Epithelial cell of esophagus (primary cell): ENCODE data around the gene NFATC1.

Experiments
- DNase-seq: peaks from one replicate; pipeline ENCODE4 v3.0.0; 2010; ENCODE audit warnings: low read depth
- H3K4me3 ChIP-seq: 2 replicates; pipeline ENCODE4 v1.5.1; 2011; ENCODE audit warnings: mild to moderate bottlenecking, low read length, control low read depth
- TF ChIP-seq, protein P1 (sequence below): IDR thresholded peaks from 2 replicates; pipeline ENCODE4 v1.5.1; 2011; ENCODE audit warnings: low read depth, mild to moderate bottlenecking, low read length, control low read depth, inconsistent platforms; ENCODE audit not compliant: insufficient read depth; ENCODE audit errors: missing control alignments

NFATC1 gene

DNA sequence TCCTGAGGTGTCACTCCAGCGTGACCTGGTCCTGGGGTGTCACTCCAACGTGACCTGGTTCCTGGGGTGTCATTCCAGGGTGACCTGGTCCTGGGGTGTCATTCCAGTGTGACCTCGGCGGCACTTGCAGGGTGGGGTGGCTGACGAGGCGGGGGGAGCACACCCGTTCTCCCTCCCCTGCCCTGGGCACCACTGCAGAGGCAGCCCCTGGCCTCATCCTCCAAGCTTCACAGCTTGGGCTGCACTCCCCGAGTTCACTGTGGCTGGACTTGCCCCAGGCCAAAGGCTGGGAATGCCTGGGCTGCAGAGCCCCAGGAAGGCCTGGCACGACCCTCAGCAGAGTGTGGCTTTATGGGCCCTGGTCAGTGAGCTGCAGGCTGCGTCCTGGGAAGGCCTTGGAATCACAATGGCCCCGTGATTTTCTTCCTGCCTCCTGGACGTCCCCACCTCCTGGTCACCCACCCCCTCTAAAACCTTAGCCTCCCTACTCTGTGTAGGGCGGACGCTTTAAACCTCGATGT, 88.3 kb downstream of the NFATC1 start:
- TF ChIP-seq, protein P1, sequence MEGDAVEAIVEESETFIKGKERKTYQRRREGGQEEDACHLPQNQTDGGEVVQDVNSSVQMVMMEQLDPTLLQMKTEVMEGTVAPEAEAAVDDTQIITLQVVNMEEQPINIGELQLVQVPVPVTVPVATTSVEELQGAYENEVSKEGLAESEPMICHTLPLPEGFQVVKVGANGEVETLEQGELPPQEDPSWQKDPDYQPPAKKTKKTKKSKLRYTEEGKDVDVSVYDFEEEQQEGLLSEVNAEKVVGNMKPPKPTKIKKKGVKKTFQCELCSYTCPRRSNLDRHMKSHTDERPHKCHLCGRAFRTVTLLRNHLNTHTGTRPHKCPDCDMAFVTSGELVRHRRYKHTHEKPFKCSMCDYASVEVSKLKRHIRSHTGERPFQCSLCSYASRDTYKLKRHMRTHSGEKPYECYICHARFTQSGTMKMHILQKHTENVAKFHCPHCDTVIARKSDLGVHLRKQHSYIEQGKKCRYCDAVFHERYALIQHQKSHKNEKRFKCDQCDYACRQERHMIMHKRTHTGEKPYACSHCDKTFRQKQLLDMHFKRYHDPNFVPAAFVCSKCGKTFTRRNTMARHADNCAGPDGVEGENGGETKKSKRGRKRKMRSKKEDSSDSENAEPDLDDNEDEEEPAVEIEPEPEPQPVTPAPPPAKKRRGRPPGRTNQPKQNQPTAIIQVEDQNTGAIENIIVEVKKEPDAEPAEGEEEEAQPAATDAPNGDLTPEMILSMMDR, result no peak
- no peak for DNase-seq
- H3K4me3 ChIP-seq, result no peak overlapping the region

DNA sequence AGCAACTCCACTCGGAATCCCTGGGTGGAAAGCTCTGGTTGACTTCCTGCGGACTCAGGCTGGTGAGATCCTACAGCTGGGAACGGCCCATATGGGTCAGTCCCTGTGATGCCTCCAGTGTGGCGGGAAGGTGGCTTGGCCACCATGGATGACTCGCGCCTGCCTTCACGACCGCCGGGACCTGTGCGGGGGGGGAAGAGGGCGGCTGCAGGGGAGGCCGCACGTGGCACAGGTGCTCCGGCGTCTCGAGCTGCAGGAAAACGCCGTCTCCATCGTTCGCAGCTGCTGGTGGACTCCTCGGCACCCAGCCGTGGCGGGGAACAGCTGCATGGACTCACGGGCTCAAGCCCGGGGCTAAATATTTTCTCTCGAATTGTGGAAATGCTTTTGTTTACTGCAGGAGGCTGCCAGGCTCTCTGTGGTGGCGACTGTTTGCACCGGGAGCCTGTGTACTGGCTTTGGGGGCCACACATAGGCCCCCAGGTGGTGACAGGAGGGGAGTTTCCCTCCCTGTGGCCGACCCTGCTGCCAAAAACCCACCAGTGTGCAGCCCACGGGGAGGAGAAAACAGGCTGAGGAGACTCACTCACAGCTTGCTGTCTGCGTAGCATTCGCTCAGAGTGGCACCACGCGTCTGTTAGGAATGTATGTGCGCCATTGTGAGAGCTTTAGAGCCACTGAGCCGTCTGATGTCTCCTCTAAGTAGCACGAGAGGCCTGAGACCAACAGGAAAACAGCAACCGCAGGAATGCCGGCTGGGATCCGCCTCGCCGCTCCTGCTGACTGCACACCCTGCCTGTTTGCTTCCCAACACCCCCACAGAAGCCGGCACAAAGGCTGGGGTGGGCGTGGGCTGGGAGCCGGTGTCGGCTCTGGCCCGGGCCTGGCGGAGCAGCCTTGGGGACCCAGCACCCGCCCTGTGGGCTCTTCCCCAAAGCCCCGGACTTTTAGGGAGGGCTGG, 89.2 kb downstream of the NFATC1 start:
- TF ChIP-seq, protein P1, result no peak
- H3K4me3 ChIP-seq, result no peak overlapping the region
- peak; percentile 33 for DNase-seq

DNA sequence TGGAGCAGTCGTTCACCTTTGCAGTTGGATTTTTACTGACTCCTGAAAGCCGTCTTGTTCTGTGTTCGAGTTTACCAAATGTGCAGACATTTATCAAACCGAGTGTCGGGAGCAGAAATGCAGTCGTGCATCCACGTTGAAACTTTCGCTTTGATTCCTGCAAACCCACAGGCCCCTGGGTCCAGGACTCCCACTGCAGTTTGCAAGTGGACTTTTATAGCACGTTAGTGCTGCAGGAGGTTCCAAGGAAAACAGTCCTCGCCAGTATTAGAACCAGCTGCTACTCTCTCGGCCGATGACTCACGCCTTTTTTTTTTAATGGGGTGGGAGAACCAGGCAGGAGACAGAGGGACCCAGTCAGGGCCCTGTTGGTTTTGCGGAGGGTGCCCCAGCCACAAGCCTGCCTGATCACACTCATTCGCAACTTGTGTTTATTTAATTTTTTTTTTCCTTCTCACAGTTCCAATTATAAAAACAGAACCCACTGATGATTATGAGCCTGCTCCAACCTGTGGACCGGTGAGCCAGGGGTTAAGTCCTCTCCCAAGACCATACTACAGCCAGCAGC, 90.1 kb downstream of the NFATC1 start:
- DNase-seq, result no peak
- TF ChIP-seq, protein P1, result no peak
- H3K4me3 ChIP-seq, result no peak overlapping the region

DNA sequence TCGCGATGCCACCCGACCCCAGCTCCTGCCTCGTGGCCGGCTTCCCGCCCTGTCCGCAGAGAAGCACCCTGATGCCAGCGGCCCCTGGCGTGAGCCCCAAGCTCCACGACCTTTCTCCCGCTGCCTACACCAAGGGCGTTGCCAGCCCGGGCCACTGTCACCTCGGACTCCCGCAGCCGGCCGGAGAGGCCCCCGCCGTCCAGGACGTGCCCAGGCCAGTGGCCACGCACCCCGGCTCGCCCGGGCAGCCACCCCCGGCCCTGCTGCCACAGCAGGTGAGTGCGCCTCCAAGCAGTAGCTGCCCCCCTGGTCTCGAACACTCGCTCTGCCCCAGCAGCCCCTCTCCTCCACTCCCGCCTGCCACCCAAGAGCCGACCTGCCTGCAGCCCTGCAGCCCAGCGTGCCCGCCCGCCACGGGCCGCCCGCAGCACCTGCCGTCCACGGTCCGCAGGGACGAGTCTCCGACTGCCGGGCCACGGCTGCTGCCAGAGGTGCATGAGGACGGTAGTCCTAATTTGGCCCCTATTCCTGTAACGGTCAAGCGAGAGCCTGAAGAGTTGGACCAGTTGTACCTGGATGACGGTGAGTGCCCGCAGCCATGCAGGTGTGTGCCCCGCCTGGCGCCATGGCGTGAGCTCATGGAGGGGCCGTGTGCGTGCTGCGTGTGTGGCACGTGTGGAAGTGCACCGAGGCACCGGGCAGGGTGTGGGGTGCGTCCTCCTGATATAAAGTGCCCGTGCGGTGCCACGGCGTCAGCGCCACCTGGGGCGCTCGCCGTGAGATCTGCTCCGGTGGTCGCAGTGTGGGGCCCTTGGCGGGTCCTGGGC, 90.8 kb downstream of the NFATC1 start:
- DNase-seq, result no peak
- H3K4me3 ChIP-seq, result no peak overlapping the region
- TF ChIP-seq, protein P1, result no peak

DNA sequence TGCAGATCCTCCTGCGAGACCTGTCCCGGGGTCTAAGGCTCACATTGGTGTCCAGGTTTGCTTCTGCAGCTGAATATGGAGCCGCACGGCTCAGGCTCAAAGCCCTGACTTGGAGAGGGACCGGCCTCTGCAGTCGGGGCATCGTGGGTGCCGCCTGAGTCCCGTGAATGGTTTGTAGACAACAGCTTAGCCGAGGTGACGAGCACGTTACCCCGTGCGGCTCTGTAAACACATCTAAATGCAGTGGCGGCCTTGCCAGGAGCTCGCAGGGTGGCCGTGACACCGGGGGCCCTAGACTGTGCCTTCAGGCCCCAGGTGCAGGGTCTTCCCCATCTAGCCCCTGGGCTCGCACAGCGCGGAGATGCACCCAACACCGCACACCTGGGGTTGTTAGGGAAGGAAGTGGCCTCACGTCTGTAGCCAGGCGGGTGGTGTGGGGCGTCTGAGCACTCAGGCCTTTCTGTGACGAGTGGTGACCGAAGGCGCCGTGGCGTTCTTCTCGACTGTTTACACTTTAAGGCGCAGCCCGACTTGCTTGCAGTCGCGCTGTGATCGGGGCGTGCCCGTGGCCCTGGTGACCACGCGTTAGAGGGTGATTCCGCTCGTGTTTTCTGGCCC, 91.6 kb downstream of the NFATC1 start:
- H3K4me3 ChIP-seq, result no peak overlapping the region
- no peak for DNase-seq
- TF ChIP-seq, protein P1, result no peak

DNA sequence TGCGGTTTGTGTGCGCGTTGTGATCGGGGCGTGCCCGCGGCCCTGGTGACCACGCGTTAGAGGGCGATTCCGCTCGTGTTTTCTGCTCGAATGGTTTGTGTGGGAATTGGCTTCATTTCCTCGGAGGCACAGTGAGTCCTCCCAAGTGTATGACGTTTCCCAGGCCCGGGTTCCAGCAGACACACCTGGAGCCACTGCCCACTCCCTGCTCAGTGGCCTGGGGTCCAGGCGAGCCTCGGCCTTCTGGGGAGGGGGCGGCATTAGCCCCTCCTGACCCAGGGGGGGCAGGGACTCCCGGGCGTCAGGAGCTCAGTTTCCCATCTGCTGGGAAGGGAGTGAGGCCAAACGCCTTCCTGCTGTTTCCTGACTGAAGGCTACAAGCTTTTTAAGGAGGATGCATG, 92.1 kb downstream of the NFATC1 start:
- TF ChIP-seq, protein P1, result no peak
- DNase-seq, result no peak
- H3K4me3 ChIP-seq, result no peak overlapping the region
